NCI-H2227 treated with DMSO at 0.1 percent for 48 hours (cell line): ENCODE results near the gene FAM186B.

Experiments used
- DNase-seq: peaks from one replicate; lab custom pipeline; 2025; lab: John Stamatoyannopoulos, UW

The FAM186B gene

DNA sequence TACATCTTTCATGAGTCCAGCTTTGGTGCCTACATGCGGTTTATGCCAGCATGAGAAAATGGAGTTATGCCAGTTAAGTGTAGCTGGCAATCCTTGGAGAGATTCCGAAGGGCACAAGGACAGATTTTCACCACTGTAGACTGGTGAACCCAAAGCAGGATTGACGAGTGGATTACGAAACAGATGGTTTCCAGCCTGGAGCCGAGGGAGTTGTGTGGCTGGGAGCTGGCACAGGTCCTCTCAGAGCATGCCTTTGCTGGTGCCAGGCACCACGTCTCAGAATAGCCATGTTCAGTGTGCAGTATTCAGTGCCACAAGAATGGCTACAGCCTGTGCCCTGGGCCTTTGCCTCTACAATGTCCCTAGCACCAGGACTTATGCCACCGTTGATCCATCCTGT is 53.4 kb downstream of the FAM186B start:
- no peak for DNase-seq

DNA sequence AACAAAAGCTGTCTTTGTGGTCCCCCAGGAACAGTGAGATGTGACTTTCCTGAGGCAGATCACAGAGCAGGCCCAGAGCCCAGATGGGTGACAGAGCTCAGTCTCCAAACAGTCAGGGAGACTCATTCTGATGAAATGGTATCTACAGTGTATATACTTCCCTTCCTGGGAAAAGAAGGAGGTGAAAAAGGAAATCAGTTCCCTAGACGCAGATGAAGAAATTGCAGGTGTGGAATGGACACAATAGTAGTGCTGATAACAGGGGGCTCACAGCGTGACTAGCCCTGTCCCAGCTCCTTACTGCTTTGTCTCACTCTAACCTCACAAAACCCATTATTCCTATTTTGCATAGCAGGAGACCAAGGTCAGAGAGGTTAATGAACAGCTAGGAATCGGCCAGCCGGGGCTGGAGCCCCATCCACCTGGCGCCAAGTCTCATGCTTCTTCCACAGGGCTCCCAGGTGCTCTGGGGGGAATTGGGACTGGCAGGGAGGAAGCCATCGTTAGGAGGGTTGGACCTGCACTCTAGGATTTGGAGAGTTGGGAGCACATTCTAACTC is 54.7 kb downstream of the FAM186B start:
- DNase-seq: no peak

- DNase-seq: no peak
These were observed 55.4 kb downstream of the FAM186B start for GRCh38 chr12:49549735-49550692.

DNA sequence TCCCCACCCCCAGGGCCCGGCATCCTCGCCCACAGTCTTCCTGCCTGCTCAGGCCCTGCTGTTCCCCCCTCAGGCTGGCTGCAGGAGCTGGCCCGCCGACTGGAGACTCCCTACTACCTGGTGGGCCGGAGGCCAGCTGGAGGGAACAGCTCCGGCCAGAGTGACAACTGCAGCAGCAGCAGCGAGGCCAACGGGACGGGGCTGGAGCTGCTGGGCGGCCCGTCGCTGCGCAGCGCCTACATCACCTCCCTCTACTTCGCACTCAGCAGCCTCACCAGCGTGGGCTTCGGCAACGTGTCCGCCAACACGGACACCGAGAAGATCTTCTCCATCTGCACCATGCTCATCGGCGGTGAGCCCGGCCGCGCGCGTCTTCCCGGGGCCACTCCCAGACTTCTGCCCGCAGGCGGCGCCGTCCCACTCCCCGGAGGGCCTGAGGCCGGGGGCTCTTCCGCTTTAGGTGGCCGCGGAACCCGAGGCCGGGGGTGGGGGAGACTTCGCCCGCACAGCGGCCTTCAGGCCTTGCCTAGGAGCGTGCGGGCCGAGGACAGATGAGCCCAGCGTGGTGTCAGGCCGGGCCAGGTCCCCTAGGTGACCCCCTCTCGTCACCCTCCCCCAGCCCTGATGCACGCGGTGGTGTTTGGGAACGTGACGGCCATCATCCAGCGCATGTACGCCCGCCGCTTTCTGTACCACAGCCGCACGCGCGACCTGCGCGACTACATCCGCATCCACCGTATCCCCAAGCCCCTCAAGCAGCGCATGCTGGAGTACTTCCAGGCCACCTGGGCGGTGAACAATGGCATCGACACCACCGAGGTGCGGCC is 56.4 kb downstream of the FAM186B start:
- DNase-seq: no peak

- DNase-seq: no peak
These were observed 57.0 kb downstream of the FAM186B start for GRCh38 chr12:49548481-49548821.

GRCh38 chr12:49547090-49547690 is 58.2 kb downstream of the FAM186B start:
- no peak for DNase-seq

DNA sequence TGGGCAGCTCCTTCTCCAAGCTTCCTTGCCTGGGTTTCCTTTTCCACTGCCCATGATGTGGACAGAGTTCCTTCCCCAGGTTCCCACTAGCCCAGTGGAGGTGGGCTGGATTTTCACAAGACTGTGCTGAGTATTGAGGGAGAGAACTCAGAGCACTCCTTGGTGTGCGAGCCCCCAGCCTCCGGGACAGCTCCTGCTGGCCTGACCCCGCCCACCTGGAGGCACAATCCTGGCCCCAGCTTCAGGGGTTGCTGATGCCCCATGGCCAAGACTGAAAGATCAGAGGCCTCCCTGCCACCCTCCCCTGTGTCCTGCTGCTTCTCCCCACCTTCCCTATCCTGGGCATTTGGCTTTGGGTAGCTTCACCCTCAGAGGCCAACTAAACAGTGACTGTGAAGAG is 59.0 kb downstream of the FAM186B start:
- no peak for DNase-seq

- no peak for DNase-seq
These were observed 59.6 kb downstream of the FAM186B start for GRCh38 chr12:49545815-49546214.

- no peak for DNase-seq
These were observed 61.3 kb downstream of the FAM186B start for GRCh38 chr12:49543914-49544815.

DNA sequence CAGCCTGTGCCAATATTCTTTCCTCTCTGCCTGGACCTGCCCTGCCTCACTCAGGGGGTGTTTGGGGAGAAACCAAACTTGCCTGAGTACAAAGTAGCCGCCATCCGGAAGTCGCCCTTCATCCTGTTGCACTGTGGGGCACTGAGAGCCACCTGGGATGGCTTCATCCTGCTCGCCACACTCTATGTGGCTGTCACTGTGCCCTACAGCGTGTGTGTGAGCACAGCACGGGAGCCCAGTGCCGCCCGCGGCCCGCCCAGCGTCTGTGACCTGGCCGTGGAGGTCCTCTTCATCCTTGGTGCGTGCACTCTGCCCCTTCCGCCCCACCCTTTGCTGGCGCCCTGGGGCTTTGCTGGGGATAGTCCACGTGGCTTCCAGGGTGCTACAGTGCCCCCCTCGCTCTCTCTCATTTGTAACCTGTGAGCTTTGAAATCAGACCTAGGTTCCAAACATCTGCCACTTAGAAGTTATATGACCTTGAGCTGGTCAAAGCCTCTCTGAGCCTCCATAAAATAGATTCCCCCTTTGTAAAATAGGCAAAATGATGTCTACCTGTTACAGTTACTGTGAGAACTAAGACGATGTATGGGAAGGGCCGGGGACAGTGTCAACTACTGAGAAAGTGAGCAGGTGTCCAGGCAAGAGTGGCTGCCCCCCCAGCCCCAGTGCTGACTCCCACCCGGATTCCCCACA is 62.1 kb downstream of the FAM186B start:
- no peak for DNase-seq

DNA sequence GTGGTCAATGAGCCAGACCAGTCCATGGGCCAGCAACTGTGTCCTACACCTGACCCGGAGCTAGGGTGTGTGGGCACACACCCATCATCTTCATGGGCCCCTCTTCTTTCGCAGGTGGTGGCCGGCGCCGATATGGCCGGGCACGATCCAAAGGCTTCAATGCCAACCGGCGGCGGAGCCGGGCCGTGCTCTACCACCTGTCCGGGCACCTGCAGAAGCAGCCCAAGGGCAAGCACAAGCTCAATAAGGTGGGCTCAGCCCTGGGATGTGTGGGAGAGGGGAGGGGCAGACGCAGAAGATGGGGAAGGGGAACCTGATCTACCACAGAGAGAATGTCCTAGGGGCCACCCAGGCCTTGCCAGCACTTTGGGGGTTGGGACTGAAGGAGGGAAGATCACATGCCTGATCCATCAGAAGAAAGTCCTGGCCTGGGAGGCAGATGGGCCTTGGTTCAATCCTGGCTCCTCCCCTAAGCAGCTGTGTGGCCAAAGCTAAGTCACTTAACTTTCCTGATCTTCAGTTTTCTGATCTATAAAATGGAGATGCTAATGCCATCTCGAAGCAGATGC is 62.8 kb downstream of the FAM186B start:
- DNase-seq: no peak

DNA sequence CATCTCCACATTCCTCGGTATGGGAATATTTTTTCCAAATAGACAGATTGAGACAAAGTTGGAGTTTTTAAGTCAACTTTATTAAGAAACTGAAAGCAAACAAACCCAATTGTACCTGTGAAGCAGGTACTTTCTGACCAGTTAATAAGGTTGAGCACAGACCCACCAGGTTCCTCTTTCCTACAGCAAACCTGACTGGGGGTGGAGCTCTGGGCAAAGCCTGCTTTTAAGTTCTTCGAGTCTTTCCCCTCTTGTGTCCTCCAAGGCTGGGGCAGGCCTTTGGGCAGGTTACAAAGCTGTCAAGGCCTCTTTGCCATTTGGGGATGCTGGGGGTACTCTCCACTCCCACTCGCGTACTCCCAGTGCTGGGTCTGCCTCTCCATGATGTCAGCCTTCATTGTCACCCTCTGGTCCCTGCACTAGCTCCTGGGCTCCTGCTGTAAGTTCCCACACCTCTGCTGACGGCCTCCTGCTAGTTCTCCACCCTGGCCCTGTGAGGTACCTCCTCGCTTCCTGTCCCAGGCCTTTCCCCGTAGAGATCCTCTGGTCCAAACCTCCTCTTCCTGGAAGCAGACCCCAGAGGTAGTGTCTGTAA is 63.4 kb downstream of the FAM186B start:
- no peak for DNase-seq

- DNase-seq: no peak
These were observed 64.1 kb downstream of the FAM186B start for GRCh38 chr12:49541140-49541861.

- DNase-seq: no peak
These were observed 65.0 kb downstream of the FAM186B start for GRCh38 chr12:49540229-49541139.

- no peak for DNase-seq
These were observed 65.8 kb downstream of the FAM186B start for GRCh38 chr12:49539406-49540228.

GRCh38 chr12:49538510-49539403 is 66.7 kb downstream of the FAM186B start, which contains the start of gene KCNH3:
KCNH3 (plus strand) TSS chr12:49539030; CDS start chr12:49539417, 387 bp downstream.
- DNase-seq: peak; percentile 40
